Activated CD4-positive, alpha-beta T cell treated with anti-CD3 and anti-CD28 coated beads, Interleukin-2, Interleukin-4, amounts not matched to agents 100 ng/mL and 50 ng/mL, durations not matched to agents 16 hours and 8 hours (primary cell): ENCODE results near the gene SAP25.
"Not testable (repeated sequence)": the region's sequence is repeated elsewhere in the genome, so short reads cannot be mapped to it uniquely, and the experiment has no call there.

ENCODE experiments used
- DNase-seq: peaks from one replicate; pipeline ENCODE4 v3.0.0-alpha.2; 2020; ENCODE audit warnings: low spot score

The SAP25 gene

DNA sequence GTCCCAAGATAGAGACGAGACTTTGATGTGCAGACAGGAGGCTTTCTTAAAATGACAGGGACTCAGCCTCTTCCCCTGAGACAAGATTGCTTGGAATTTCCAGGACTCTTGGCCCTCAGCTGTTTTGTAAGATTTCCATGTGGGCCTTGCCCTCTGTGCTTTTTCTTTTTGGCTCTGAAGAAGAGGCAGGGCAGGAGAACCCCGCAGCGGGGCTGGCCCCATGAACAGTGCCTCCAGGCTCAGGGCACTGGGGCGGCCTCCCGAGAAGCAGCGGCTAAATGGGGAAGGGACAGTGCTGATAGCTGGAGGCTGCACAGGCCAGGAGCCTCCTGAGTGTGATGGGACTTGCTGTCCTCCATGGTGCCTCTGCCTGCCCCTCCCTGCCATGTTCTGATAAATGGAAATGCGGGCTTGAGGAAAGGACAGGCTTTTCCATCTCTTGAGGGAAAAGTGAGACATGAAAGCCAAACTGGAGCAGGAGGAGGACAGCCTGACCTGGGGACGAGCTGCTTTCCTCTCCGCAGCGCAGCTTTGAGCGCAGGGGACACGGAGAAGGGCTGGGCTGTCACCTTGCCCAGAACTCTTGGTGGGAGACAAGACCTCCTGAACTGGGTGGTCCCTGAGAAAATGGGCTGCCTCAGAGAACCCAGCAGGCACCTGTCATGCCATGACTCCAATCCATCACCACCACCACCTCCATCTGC is 12.1 kb downstream of the SAP25 start:
- DNase-seq, result no peak

DNA sequence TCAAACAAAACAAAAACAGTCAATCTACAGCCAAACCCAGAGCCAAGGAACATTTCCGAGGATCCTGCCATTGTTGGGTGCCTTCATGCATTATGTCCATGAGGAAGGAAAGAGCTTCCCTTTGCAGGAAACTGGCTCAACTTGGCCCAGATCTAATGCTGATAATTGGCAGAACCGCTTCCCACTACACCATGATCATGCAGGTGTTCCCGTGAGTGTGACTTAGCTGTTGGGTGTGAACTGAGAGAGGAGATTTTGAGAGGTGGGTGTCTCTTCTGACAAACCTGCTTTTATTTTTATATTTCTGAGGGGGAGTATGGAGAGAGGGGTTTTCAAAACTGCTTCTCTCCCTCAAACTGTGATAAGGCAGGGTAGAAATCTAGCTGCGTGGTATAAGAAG is 14.6 kb downstream of the SAP25 start:
- DNase-seq, result no peak

- no peak for DNase-seq
Observed at GRCh38 chr7:100556541-100556940, 17.2 kb downstream of the SAP25 start.

- DNase-seq, result no peak
Observed at GRCh38 chr7:100555701-100556100, 18.0 kb downstream of the SAP25 start.

- DNase-seq, result no peak
Observed at GRCh38 chr7:100553032-100553431, 20.7 kb downstream of the SAP25 start.

DNA sequence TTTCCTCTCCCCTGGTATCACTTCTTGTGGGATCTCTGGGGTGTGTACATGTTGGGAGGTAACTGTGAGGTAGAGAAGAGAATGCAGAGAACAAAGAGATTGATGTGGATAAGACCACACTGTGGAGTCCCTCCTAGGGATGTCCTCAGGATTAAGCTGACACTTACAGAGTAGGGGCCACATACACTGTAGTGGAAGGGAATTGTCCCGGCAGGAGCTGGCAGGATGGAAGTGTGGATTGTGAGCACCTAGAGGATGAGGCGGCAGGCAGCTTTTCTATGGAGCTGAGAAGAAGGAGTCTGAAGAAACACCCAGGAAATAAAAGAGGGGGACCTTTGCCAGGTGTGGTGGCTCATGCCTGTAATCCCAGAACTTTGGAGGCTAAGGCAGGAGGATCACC is 21.2 kb downstream of the SAP25 start:
- no peak for DNase-seq

DNA sequence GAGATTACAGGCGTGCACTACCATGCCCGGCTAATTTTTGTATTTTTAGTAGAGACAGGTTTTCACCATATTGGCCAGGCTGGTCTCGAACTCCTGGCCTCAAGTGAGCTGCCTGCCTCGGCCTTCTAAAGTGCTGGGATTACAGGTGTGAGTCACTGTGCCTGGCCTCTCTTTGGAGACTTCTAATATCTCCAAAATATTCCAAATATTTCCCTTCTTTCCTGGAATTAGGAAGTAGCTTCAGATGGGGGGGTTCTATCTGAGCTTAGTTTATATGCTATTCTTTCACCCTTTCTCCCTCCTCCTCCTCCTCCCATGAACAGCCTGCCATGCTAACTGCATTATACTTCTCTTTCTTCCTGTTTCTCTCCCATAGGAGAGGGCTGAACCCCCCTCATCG is 25.3 kb downstream of the SAP25 start:
- not testable (repeated sequence) for DNase-seq

DNA sequence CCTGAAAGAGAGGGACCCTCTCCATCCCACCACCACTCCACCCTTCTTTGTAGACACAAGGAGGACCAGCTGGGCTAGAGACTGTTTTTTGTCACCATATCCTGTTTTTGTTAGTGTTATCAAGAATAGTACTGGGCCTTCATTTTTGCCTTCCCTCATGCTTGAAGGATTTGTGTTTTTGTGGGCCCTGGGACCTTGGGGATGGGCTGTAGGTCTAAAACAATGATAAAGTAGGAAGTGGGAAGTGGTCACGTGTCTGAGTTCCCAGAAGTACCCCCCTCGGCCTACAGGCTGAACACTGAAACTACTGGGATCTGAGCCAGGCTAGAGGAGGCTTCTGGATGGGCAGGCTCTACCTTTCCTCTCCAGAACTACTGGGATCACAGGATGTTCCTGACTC is 25.8 kb downstream of the SAP25 start:
- DNase-seq, result no peak

DNA sequence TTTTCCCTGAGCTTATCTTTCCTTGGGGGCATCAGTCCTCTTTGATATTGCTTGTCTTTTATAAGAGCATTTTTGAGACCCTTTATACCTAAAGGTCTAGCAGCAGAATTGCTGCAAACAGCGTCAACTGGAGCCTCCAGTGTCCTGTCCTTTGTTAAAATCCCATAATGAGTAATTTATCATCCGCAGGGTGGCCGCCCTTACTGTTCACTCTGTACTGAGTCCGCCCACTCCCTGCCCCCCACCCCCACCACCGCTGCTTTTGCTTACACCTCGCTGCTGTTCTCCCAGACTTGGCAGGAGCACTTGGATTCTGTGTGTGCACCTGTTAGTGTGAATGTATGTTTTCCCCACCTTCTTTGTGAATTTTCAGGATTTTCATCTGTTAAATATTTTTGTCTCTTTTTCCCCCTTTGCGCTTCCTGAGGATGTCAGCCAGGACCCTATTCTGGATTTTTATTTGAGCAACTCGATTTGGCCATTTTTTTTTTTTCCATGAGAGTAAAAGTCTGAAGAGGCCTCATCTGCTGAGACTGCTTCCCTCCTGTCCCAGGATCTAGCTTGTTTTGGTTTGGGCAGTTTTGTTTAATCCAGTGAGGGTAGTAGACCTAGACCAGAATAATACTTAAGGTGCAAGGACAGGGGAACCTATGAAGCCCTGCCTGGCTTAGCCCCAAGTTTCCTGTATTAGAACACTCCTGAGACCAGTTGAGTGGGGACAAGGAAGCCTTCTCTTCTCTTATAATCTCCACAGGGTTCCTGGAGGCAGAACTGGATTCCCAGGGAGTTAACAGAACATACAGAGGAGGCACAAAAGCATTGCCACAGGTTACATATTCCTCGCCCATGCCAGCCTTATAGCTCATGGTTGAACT is 26.5 kb downstream of the SAP25 start:
- DNase-seq, result no peak

DNA sequence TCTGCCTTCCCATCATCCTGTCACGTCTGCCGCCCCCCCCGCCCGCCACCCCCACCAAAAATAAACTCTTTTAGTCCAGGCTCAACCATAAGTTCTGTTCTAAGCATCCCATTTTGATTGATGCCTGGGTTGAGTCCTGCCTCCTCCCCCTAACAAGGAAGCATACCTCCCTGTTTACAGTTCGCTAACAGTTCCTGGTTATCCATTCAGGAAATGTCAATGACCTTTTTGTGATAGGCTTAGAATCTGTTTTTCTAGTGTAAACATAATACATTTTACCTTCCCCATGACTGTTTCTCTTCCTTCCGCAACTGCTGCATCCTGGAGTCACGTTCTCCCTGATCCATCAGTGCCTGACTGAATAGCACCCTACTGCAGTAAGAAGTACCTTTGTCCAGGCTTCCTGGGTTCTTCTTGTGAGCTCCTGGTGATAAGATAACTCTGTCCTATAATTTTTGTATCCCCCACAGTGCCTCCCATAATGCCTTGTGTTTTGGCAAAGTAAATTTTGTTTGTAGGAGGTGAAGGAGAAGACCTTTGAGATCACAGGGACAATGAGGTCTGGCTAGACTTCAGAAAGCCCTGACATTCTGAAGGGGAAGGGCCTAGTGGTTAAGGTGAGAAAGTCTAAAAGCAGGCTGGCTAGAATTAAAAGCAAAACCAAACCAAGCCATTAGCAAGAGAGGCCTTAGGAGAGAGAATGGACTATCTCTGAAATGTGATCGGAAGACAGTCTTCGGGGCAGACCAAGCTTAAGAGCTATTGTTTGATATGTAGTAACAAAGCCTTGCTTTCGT is 27.4 kb downstream of the SAP25 start:
- DNase-seq, result peak; percentile 63

GRCh38 chr7:100545360-100546128 is 28.2 kb downstream of the SAP25 start:
- DNase-seq, result peak; percentile 88

GRCh38 chr7:100544967-100545359 is 28.7 kb downstream of the SAP25 start:
- no peak for DNase-seq

- no peak for DNase-seq
Observed at GRCh38 chr7:100544386-100544785, 29.3 kb downstream of the SAP25 start.

DNA sequence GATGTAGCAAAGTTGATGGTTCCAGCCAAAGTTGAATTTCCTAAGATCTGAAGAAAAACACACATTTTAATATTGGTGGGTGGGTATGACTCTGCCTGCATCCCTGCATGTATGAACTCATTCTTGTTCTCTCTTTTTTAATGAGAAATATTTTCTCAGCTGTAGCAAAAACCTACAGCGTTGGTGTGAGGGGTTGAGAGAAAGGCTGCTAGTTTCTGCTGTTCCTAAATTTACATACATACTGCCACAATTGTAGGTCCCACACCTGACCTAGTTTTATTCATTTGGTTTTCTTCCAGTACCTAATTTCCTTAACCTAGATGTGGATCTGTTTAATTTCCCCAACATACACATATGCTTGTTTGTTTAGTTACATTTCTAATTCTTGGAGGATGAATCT is 30.1 kb downstream of the SAP25 start:
- no peak for DNase-seq

DNA sequence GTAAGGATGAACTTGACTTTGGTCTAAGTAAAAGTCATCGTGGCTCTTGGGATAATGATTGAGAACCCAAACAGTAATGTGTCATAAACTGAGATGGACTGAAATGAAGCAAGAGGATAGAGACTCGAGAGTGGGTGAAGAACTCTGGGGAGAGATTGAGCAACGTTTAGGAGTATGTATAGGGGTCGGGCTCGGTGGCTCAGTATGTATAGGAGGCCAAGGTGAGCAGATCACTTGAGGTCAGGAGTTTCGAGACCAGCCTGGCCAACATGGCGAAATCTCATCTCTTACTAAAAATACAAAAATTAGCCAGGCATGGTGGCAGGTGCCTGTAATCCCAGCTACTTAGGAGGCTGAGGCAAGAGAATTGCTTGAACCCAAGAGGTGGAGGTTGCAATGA is 32.4 kb downstream of the SAP25 start:
- not testable (repeated sequence) for DNase-seq

GRCh38 chr7:100540073-100540723 is 33.5 kb downstream of the SAP25 start:
- DNase-seq, result no peak

GRCh38 chr7:100539436-100540006 is 34.2 kb downstream of the SAP25 start:
- DNase-seq, result no peak

DNA sequence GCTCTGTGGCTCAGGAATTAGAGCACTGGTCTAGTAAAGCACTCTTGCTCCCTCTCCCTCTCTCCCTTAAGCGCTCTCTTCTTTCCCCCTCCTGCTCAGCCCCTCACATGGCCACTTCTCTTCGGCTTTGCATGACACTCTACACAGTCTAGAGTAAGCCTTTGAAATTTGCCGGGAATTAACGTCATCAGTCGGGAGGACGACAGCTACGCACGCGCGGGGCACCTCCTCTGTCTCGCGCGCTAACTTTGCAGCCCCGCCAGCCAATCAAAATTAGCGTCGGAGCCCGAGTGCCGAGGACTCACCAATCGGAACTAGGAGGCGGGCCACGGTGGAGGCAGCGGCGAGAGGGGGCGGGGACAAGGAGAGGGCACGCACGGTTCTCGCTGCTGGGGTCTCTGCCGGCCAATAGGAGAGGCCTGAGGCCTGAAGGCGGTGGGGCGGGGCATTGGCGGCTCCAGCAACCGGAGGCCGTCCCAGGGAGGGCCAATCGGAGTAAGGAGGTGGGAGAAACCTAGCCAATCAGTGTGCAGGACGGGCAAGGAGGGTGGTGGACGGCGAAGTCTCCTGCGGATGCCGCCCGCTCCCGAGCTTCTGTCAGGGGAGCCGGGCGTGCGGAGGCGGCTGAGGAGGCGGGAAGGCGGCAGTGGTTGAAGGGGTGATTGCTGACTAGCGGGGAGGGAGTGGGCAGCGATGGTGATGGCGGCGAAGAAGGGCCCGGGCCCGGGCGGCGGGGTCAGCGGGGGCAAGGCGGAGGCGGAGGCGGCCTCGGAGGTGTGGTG is 34.9 kb downstream of the SAP25 start, which contains the start of gene AGFG2:
Gene AGFG2, plus strand, starts transcription at position 550 of the 782 bp plus-strand sequence. Its CDS starts 144 bp downstream, at position 694.
- DNase-seq, result peak; percentile 100

- DNase-seq, result no peak
Observed at GRCh38 chr7:100538348-100538653, 35.4 kb downstream of the SAP25 start.

DNA sequence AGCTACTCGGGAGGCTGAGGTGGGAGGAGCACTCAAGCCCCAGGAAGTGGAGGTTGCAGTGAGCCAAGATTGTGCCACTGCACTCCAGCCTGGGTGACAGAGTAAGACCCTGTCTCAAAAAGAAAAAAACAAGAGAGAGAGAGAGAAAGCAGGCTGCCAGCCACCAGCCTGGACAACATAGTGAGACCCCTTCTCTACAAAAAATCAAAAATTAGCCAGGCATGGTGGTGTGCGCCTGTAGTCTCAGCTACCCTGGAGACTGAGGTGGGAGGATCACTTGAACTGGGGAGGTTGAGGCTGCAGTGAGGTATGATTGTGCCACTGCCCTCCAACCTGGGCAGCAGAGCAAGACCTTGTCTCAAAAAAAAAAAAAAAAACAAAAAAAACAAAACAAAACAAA is 37.0 kb downstream of the SAP25 start:
- DNase-seq, result not testable (repeated sequence)
